ENCODE data around the gene RIOK1.
"Not testable (repeated sequence)": the region's sequence is repeated elsewhere in the genome, so short reads cannot be mapped to it uniquely, and the experiment has no call there.

RIOK1 gene

GRCh38 chr6:7449018-7449417, 59.4 kb downstream of the RIOK1 start:
- TF ChIP-seq EZH2phosphoT487 (IDR thresholded peaks at IDR 0.05; ENCODE audit: low read depth) (no peak), CTCF (IDR thresholded peaks at IDR 0.05; ENCODE audit: low read depth, low read length) (no peak)
- Histone ChIP-seq H3K27ac (ENCODE audit: low read length) (no peak overlapping the region), H3K27me3 (ENCODE audit: low read depth, low read length) (no peaks in the 10 kb centered on the region), H2AFZ (ENCODE audit: low read depth, low read length) (no peak overlapping the region), H3K79me2 (ENCODE audit: low read length) (no peaks in the 10 kb centered on the region), H3K4me2 (ENCODE audit: low read length) (no peak overlapping the region), H4K20me1 (ENCODE audit: insufficient read depth, low read length) (no peaks in the 10 kb centered on the region), H3K9ac (ENCODE audit: low read length) (no peak overlapping the region), H3K9me3 (ENCODE audit: insufficient read depth, low read length) (no peaks in the 10 kb centered on the region), H3K36me3 (replicated peaks; ENCODE audit: low read depth, low read length) (no peaks in the 10 kb centered on the region), H3K4me3 (ENCODE audit: low read length) (no peak overlapping the region), H3K4me1 (ENCODE audit: low read length) (no peaks in the 10 kb centered on the region)

- no peak overlapping the region for H3K27ac ChIP-seq (ENCODE audit: low read length)
- no peaks in the 10 kb centered on the region for H4K20me1 ChIP-seq (ENCODE audit: insufficient read depth, low read length)
- TF ChIP-seq EZH2phosphoT487 (IDR thresholded peaks at IDR 0.05; ENCODE audit: low read depth) (no peak), CTCF (IDR thresholded peaks at IDR 0.05; ENCODE audit: low read depth, low read length) (no peak)
These were observed 61.7 kb downstream of the RIOK1 start for GRCh38 chr6:7451326-7451725.

GRCh38 chr6:7452898-7453297, 63.3 kb downstream of the RIOK1 start:
- no peaks in the 10 kb centered on the region for H3K79me2 ChIP-seq (ENCODE audit: low read length)
- H3K4me1 ChIP-seq (ENCODE audit: low read length), result no peaks in the 10 kb centered on the region

More at GRCh38 chr6:7451326-7451725, 61.7 kb downstream of the RIOK1 start:
- no peak overlapping the region for H3K4me3 ChIP-seq (ENCODE audit: low read length)
- no peak overlapping the region for H2AFZ ChIP-seq (ENCODE audit: low read depth, low read length)
- H3K4me1 ChIP-seq (ENCODE audit: low read length), result no peaks in the 10 kb centered on the region
- no peaks in the 10 kb centered on the region for H3K36me3 ChIP-seq (replicated peaks; ENCODE audit: low read depth, low read length)
- no peak overlapping the region for H3K4me2 ChIP-seq (ENCODE audit: low read length)
- H3K9me3 ChIP-seq (ENCODE audit: insufficient read depth, low read length), result no peaks in the 10 kb centered on the region
- H3K27me3 ChIP-seq (ENCODE audit: low read depth, low read length), result no peaks in the 10 kb centered on the region
- no peak overlapping the region for H3K9ac ChIP-seq (ENCODE audit: low read length)
- H3K79me2 ChIP-seq (ENCODE audit: low read length), result no peaks in the 10 kb centered on the region

GRCh38 chr6:7454696-7455358, 65.2 kb downstream of the RIOK1 start:
- no peak overlapping the region for H3K4me2 ChIP-seq (ENCODE audit: low read length)
- no peak overlapping the region for H3K9ac ChIP-seq (ENCODE audit: low read length)
- no peaks in the 10 kb centered on the region for H3K4me1 ChIP-seq (ENCODE audit: low read length)
- no peaks in the 10 kb centered on the region for H3K9me3 ChIP-seq (ENCODE audit: insufficient read depth, low read length)
- no peaks in the 10 kb centered on the region for H3K36me3 ChIP-seq (replicated peaks; ENCODE audit: low read depth, low read length)
- H3K27ac ChIP-seq (ENCODE audit: low read length), result no peak overlapping the region
- no peak for TF ChIP-seq EZH2phosphoT487 (IDR thresholded peaks at IDR 0.05; ENCODE audit: low read depth)
- TF ChIP-seq CTCF (IDR thresholded peaks at IDR 0.05; ENCODE audit: low read depth, low read length), result no peak
- H3K79me2 ChIP-seq (ENCODE audit: low read length), result no peaks in the 10 kb centered on the region
- no peak overlapping the region for H2AFZ ChIP-seq (ENCODE audit: low read depth, low read length)
- H4K20me1 ChIP-seq (ENCODE audit: insufficient read depth, low read length), result no peaks in the 10 kb centered on the region
- H3K4me3 ChIP-seq (ENCODE audit: low read length), result no peak overlapping the region
- H3K27me3 ChIP-seq (ENCODE audit: low read depth, low read length), result no peaks in the 10 kb centered on the region

More at GRCh38 chr6:7452898-7453297, 63.3 kb downstream of the RIOK1 start:
- Histone ChIP-seq H3K27ac (ENCODE audit: low read length) (no peak overlapping the region), H3K9me3 (ENCODE audit: insufficient read depth, low read length) (no peaks in the 10 kb centered on the region), H3K4me3 (ENCODE audit: low read length) (no peak overlapping the region), H3K9ac (ENCODE audit: low read length) (no peak overlapping the region), H3K27me3 (ENCODE audit: low read depth, low read length) (no peaks in the 10 kb centered on the region), H4K20me1 (ENCODE audit: insufficient read depth, low read length) (no peaks in the 10 kb centered on the region), H2AFZ (ENCODE audit: low read depth, low read length) (no peak overlapping the region), H3K36me3 (replicated peaks; ENCODE audit: low read depth, low read length) (no peaks in the 10 kb centered on the region), H3K4me2 (ENCODE audit: low read length) (no peak overlapping the region)
- TF ChIP-seq CTCF (IDR thresholded peaks at IDR 0.05; ENCODE audit: low read depth, low read length), result no peak
- no peak for TF ChIP-seq EZH2phosphoT487 (IDR thresholded peaks at IDR 0.05; ENCODE audit: low read depth)

GRCh38 chr6:7456302-7456701, 66.7 kb downstream of the RIOK1 start:
- H3K9me3 ChIP-seq (ENCODE audit: insufficient read depth, low read length); H3K79me2 ChIP-seq (ENCODE audit: low read length); H3K4me3 ChIP-seq (ENCODE audit: low read length); H3K36me3 ChIP-seq (replicated peaks; ENCODE audit: low read depth, low read length); H3K9ac ChIP-seq (ENCODE audit: low read length); H3K27me3 ChIP-seq (ENCODE audit: low read depth, low read length); H3K4me1 ChIP-seq (ENCODE audit: low read length); H2AFZ ChIP-seq (ENCODE audit: low read depth, low read length); H3K27ac ChIP-seq (ENCODE audit: low read length); H3K4me2 ChIP-seq (ENCODE audit: low read length); H4K20me1 ChIP-seq (ENCODE audit: insufficient read depth, low read length): not testable (repeated sequence)

Measured in OCI-LY3 (cell line).